Neuronal stem cell (in vitro differentiated cells): ENCODE results near the gene PIP5K1C.

Source experiments
- DNase-seq: peaks from one replicate; pipeline ENCODE4 v3.0.0-alpha.2; 2013; ENCODE audit warnings: low spot score
- H2AFZ ChIP-seq: one replicate; pipeline ENCODE4 v1.6.1; 2013; ENCODE audit warnings: mild to moderate bottlenecking, low read length, inconsistent platforms
- H2AK5ac ChIP-seq: 2 replicates; pipeline ENCODE4 v1.6.1; 2013; ENCODE audit warnings: low read depth, mild to moderate bottlenecking, inconsistent platforms, low read length, moderate library complexity, mixed read lengths
- H2BK120ac ChIP-seq: 2 replicates; pipeline ENCODE4 v1.6.1; 2013; ENCODE audit warnings: low read depth, mild to moderate bottlenecking, inconsistent platforms, low read length, moderate library complexity, mixed read lengths
- H2BK12ac ChIP-seq: one replicate; pipeline ENCODE4 v1.6.1; 2013; ENCODE audit warnings: low read length, inconsistent platforms
- H2BK15ac ChIP-seq: 2 replicates; pipeline ENCODE4 v1.6.1; 2013; ENCODE audit warnings: mild to moderate bottlenecking, low read length, inconsistent platforms, mixed read lengths
- H2BK5ac ChIP-seq: one replicate; pipeline ENCODE4 v1.6.1; 2013; ENCODE audit warnings: inconsistent platforms, mild to moderate bottlenecking, low read length, moderate library complexity
- H3K14ac ChIP-seq: one replicate; pipeline ENCODE4 v1.6.1; 2013; ENCODE audit warnings: low read length, inconsistent platforms
- H3K18ac ChIP-seq: 2 replicates; pipeline ENCODE4 v1.6.1; 2013; ENCODE audit warnings: low read length, inconsistent platforms
- H3K23ac ChIP-seq: 2 replicates; pipeline ENCODE4 v1.6.1; 2013; ENCODE audit warnings: low read depth, mild to moderate bottlenecking, mixed read lengths, low read length, inconsistent platforms; ENCODE audit not compliant: poor library complexity
- H3K27ac ChIP-seq: replicated peaks from 3 replicates; pipeline ENCODE4 v1.5.1; 2013; ENCODE audit warnings: low read length, inconsistent platforms
- H3K27me3 ChIP-seq, 3 experiments: 2 replicates each; pipeline ENCODE4 v1.6.1; 2013; ENCODE audit warnings: low read length in 3 of 3, mild to moderate bottlenecking in 2 of 3, inconsistent platforms in 1 of 3, low read depth in 1 of 3, mixed read lengths in 1 of 3, moderate library complexity in 1 of 3; ENCODE audit not compliant: control insufficient read depth in 3 of 3, insufficient read depth in 3 of 3
- H3K36me3 ChIP-seq, 2 donors: replicated peaks in 1 of 2; 2 replicates each; pipeline ENCODE4 v1.6.1; 2013; ENCODE audit warnings: low read length in 2 of 2; ENCODE audit not compliant: control insufficient read depth in 2 of 2, insufficient read depth in 2 of 2
- H3K4ac ChIP-seq: 2 replicates; pipeline ENCODE4 v1.6.1; 2013; ENCODE audit warnings: inconsistent platforms, mild to moderate bottlenecking, low read length, moderate library complexity
- H3K4me1 ChIP-seq, 2 donors: 1 replicate in 1 of 2; 2 replicates in 1 of 2; pipeline ENCODE4 v1.6.1; 2013; ENCODE audit warnings: low read length in 2 of 2, low read depth in 1 of 2; ENCODE audit not compliant: control insufficient read depth in 2 of 2, insufficient read depth in 1 of 2
- H3K4me2 ChIP-seq: one replicate; pipeline ENCODE4 v1.6.1; 2013; ENCODE audit warnings: mild to moderate bottlenecking, low read length, inconsistent platforms; ENCODE audit not compliant: insufficient read depth, poor library complexity, severe bottlenecking
- H3K4me3 ChIP-seq, 2 donors: 2 replicates each; pipeline ENCODE4 v1.5.1; 2013; ENCODE audit warnings: low read length in 2 of 2, mild to moderate bottlenecking in 2 of 2, inconsistent platforms in 1 of 2, moderate library complexity in 1 of 2
- H3K79me1 ChIP-seq: one replicate; pipeline ENCODE4 v1.6.1; 2013; ENCODE audit warnings: low read depth, mild to moderate bottlenecking, inconsistent platforms, low read length, moderate library complexity
- H3K9ac ChIP-seq: one replicate; pipeline ENCODE4 v1.6.1; 2013; ENCODE audit warnings: mild to moderate bottlenecking, low read depth, low read length, inconsistent platforms; ENCODE audit not compliant: poor library complexity
- H3K9me3 ChIP-seq, 2 donors: replicated peaks in 1 of 2; 2 replicates each; pipeline versions ENCODE3 to v1.6.1; 2013; ENCODE audit warnings: low read length in 2 of 2, mild to moderate bottlenecking in 2 of 2, inconsistent platforms in 1 of 2, low read depth in 1 of 2, mixed read lengths in 1 of 2, moderate library complexity in 1 of 2; ENCODE audit not compliant: control insufficient read depth in 2 of 2, insufficient read depth in 1 of 2
- H4K8ac ChIP-seq: one replicate; pipeline ENCODE4 v1.6.1; 2013; ENCODE audit warnings: low read depth, mild to moderate bottlenecking, inconsistent platforms, low read length, moderate library complexity
- H4K91ac ChIP-seq: one replicate; pipeline ENCODE4 v1.6.1; 2013; ENCODE audit warnings: low read length, low read depth, mild to moderate bottlenecking, inconsistent platforms; ENCODE audit not compliant: poor library complexity
- WGBS, 2 donors: extraction: QIAGEN DNeasy Blood & Tissue Kit; methylation state at CpG; one replicate each; pipeline ENCODE4 v1.1.7; 2013; ENCODE audit warnings: missing lambda C conversion rate in 2 of 2, mixed read lengths in 1 of 2; ENCODE audit not compliant: insufficient read length in 2 of 2, insufficient replicate concordance in 1 of 2; ENCODE audit errors: extremely low coverage in 2 of 2; 5-methylcytosine and 5-hydroxymethylcytosine counted together

PIP5K1C gene

DNA sequence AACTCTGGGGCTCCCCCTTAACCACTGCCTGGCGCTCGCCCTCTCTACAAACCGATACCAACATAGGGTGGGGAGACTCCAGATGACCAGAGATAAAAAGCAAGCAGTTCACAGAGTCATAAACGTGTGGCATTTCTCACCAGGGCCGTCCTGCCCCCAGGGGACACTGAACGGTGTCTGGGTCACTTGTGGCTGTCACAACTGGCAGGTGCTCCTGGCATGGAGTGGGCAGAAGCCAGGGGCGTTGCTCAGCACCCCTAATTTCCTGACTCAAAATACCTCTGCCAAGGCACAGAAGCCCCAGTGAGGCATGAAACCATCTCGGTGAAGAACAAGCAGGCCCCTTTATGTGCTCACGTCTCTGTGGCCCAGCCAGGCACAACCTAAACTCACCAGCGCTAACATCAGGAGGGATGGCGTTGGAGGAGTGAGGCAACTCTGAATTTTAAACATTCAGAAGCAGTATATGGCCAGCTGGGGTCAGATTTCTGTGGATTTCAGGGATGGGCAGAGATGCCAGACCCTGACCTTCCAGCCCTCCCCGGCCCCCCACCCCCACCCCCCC lies 1.8 kb downstream of the PIP5K1C start:
- no peak overlapping the region for H2BK120ac ChIP-seq
- no CpG with 5 or more reads among the region's 12 CpGs for WGBS, 2 donors
- no peak overlapping the region for H3K9ac ChIP-seq
- no peaks in the 10 kb centered on the region for H3K27me3 ChIP-seq
- DNase-seq, result no peak
- peak overlapping the region; percentile 8 for H2AK5ac ChIP-seq
- no peak overlapping the region for H2BK5ac ChIP-seq
- no peaks in the 10 kb centered on the region for H3K36me3 ChIP-seq
- H2BK12ac ChIP-seq, result no peak overlapping the region
- H3K18ac ChIP-seq, result no peak overlapping the region
- peak overlapping the region in 1 of 2 donors; percentile 89 for H3K4me3 ChIP-seq
- no peak overlapping the region for H3K27ac ChIP-seq
- peak overlapping the region; percentile 90 for H3K23ac ChIP-seq
- no peak overlapping the region for H4K91ac ChIP-seq
- no peak overlapping the region for H2BK15ac ChIP-seq
- peaks cover 6 to 8% of the 10 kb centered on the region in 2 donors for H3K4me1 ChIP-seq
- H4K8ac ChIP-seq, result no peak overlapping the region
- peaks cover 39% of the 10 kb centered on the region for H3K79me1 ChIP-seq
- H3K4ac ChIP-seq, result no peak overlapping the region
- no peak overlapping the region for H3K4me2 ChIP-seq
- no peak overlapping the region for H2AFZ ChIP-seq
- H3K14ac ChIP-seq, result no peak overlapping the region
- no peaks in the 10 kb centered on the region for H3K9me3 ChIP-seq

DNA sequence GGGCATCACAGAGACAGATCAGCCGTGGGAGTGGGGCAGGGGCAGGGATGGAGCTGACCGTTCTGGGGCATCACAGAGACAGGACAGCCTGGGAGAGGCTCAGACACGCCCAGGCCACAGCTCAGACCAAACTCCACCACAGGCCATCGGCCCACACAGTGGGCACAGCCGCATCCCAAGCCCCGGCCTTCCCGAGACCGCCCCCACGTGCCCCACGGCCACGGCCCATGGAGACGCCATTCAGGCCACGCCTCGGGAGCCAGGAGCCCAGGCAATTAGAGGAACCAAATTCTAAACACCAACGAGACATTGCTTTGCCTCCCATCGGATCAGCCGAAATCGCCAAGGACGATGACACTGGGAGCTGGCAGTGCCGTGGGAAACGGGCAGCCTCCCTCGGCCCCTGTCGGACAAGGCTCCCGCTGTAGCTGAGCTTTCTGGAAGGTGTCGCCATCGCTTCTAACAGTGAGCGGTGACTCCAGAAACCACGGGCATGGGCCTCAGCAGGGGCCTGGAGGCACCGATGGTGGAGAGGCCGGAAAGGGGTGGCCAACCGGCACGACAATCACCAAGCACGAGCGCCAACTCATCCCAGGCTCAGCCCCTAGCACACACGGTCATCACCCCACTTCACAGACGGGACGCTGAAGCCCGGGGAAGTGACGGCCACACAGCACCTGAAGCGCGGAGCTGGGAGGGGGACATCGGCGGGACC lies 2.4 kb downstream of the PIP5K1C start:
- no peak overlapping the region for H3K18ac ChIP-seq
- no peak overlapping the region for H2BK5ac ChIP-seq
- peak overlapping the region; percentile 90 for H3K23ac ChIP-seq
- H2AK5ac ChIP-seq, result peak overlapping the region; percentile 74
- H3K4me1 ChIP-seq, result peaks cover 6 to 8% of the 10 kb centered on the region in 2 donors
- no peak for DNase-seq
- H3K79me1 ChIP-seq, result peaks cover 45% of the 10 kb centered on the region
- H3K4me3 ChIP-seq, result peak overlapping the region in 1 of 2 donors; percentile 3
- no peak overlapping the region for H4K8ac ChIP-seq
- no peaks in the 10 kb centered on the region for H3K9me3 ChIP-seq
- no peak overlapping the region for H3K4me2 ChIP-seq
- H3K27me3 ChIP-seq, result no peaks in the 10 kb centered on the region
- no peak overlapping the region for H2AFZ ChIP-seq
- H4K91ac ChIP-seq, result no peak overlapping the region
- H3K36me3 ChIP-seq, result no peaks in the 10 kb centered on the region
- H3K14ac ChIP-seq, result peak overlapping the region; percentile 21
- peak overlapping the region; percentile 37 for H2BK15ac ChIP-seq
- peak overlapping the region; percentile 75 for H3K9ac ChIP-seq
- no CpG with 5 or more reads among the region's 43 CpGs for WGBS, 2 donors
- H3K27ac ChIP-seq, result no peak overlapping the region
- H3K4ac ChIP-seq, result no peak overlapping the region
- H2BK12ac ChIP-seq, result no peak overlapping the region
- no peak overlapping the region for H2BK120ac ChIP-seq

DNA sequence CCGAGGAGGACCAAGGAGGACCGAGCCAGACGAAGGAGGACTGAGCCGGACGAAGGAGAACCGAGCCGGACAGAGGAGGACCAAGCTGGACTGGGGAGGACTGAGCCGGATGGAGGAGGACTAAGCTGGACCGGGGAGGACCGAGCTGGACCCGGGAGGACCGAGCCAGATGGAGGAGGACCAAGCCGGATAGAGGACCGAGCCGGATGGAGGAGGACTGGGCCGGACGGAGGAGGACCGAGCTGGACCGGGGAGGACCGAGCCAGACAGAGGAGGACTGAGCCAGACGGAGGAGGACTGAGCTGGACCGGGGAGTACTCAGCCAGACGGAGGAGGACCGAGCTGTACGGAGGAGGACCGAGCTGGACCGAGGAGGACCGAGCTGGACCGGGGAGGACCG lies 3.2 kb downstream of the PIP5K1C start:
- no peaks in the 10 kb centered on the region for H3K36me3 ChIP-seq
- no CpG with 5 or more reads among the region's 30 CpGs for WGBS, 2 donors
- no peak overlapping the region for H3K4me2 ChIP-seq

GRCh38 chr19:3696660-3696995 lies 3.6 kb downstream of the PIP5K1C start:
- Histone ChIP-seq H3K9ac (peak overlapping the region; percentile 75), H3K9me3 (peaks cover 0 to 2% of the 10 kb centered on the region in 2 donors), H2BK15ac (no peak overlapping the region), H3K23ac (peak overlapping the region; percentile 90), H3K27me3 (no peaks in the 10 kb centered on the region), H4K8ac (no peak overlapping the region), H3K79me1 (peaks cover 57% of the 10 kb centered on the region), H3K36me3 (no peaks in the 10 kb centered on the region), H2BK12ac (no peak overlapping the region), H2BK5ac (no peak overlapping the region), H3K4me2 (no peak overlapping the region), H3K4me3 (no peak overlapping the region), H3K4ac (no peak overlapping the region), H2BK120ac (no peak overlapping the region), H2AK5ac (no peak overlapping the region), H3K18ac (no peak overlapping the region), H3K14ac (no peak overlapping the region), H2AFZ (no peak overlapping the region), H3K27ac (no peak overlapping the region), H3K4me1 (peaks cover 6 to 8% of the 10 kb centered on the region in 2 donors), H4K91ac (no peak overlapping the region)
- no CpG with 5 or more reads among the region's 10 CpGs for WGBS, 2 donors
- no peak for DNase-seq

More for the DNA sequence above, 3.2 kb downstream of the PIP5K1C start:
- Histone ChIP-seq H2AK5ac (peak overlapping the region; percentile 74), H2BK120ac (no peak overlapping the region), H3K79me1 (peaks cover 53% of the 10 kb centered on the region), H3K4me3 (no peak overlapping the region), H3K18ac (no peak overlapping the region), H3K9me3 (no peaks in the 10 kb centered on the region), H2AFZ (no peak overlapping the region), H4K8ac (no peak overlapping the region), H2BK5ac (no peak overlapping the region), H3K14ac (no peak overlapping the region), H2BK12ac (no peak overlapping the region), H3K4me1 (peaks cover 6 to 8% of the 10 kb centered on the region in 2 donors), H3K27ac (no peak overlapping the region), H4K91ac (no peak overlapping the region), H3K9ac (peak overlapping the region; percentile 75), H3K23ac (peak overlapping the region; percentile 90), H3K4ac (no peak overlapping the region), H2BK15ac (no peak overlapping the region), H3K27me3 (no peaks in the 10 kb centered on the region)
- no peak for DNase-seq
